Myocyte (in vitro differentiated cells): ENCODE results near the gene STARD8. TPM values are rescaled to one million over a fixed set of nuclear protein-coding genes. Genes with fewer than 3 reads are reported as not detected.
"Not testable (repeated sequence)": the region's sequence is repeated elsewhere in the genome, so short reads cannot be mapped to it uniquely, and the experiment has no call there.

Experiments used
- DNase-seq: peaks from one replicate; pipeline ENCODE4 v3.0.0-alpha.2; 2012; ENCODE audit warnings: low read depth
- total RNA-seq: library from RNA; depleted of rRNA; stranded (reverse); fragments of >200 nt; gene quantifications from 2 replicates; pipeline ENCODE4 v1.2.3, GENCODE V29; 2014

STARD8 gene
- total RNA-seq, 1 donor from 2014 or later, result 3.3 TPM

- not testable (repeated sequence) for DNase-seq
Observed at GRCh38 chrX:68688931-68689330, 41.5 kb downstream of the STARD8 start.

DNA sequence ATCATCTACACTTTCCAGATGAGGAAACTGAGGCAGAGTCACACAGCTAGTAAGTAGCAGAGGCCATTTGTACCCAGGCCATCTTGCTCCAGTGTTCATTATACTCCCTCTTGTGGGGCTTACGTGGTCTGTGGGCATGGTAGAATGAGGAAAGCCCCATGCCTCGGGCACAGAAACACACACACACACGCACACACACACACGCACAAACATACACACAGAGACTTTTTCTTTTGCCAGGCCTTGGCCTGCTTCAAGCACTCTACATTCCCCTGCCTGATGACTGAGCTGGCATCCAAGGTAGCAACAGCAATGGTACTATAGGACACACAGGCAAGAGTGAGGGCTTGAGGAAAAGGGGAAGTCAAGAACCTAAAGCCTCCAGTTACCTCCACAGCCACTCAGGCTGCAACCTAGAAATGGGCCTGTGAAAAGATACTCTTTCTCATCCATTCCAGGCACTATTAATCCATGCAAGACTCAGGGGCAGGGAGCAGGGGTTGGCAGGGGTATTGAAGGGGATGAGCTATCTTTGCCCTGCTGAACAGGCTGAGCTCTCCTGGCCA, 43.6 kb downstream of the STARD8 start:
- DNase-seq, result no peak

DNA sequence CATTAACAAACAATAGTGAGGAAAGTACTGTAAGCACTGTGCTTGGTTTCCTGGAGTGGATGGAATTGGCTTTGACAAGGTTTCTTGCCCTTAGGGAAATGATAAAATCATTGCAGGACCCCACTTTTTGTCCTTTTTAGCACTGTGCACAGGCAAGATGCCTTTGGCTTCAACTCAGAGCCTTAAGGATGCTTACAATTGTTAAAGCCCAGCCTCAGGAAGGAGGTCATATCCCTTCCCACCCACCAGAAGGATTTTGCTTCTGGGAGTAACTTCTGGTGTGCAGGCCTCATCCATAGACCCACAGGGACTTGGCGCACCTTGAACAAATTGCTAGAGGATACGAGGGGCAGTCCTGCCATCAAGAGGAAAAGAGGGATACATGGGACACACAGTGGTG, 44.5 kb downstream of the STARD8 start:
- DNase-seq, result no peak

DNA sequence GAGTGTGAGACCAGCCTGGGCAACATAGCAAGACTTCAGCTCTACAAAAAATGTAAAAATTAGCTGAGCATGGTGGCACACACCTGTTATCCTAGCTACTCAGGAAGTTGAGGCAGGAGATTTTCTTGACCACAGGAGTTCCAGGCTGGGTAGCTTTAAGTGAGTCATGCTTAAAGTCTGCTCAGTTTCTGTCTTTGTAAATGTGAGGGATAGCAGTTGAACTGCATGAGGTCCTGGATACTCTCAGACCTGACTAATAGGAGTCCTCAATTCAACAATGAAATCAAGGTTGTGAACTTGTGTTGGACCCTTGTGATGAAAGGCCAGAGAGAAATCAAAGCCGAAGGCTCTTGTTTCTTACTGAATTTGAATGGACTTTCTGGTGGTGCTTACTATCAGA, 45.2 kb downstream of the STARD8 start:
- DNase-seq, result peak; percentile 28

- peak; percentile 80 for DNase-seq
Observed at GRCh38 chrX:68693481-68694434, 46.3 kb downstream of the STARD8 start.

DNA sequence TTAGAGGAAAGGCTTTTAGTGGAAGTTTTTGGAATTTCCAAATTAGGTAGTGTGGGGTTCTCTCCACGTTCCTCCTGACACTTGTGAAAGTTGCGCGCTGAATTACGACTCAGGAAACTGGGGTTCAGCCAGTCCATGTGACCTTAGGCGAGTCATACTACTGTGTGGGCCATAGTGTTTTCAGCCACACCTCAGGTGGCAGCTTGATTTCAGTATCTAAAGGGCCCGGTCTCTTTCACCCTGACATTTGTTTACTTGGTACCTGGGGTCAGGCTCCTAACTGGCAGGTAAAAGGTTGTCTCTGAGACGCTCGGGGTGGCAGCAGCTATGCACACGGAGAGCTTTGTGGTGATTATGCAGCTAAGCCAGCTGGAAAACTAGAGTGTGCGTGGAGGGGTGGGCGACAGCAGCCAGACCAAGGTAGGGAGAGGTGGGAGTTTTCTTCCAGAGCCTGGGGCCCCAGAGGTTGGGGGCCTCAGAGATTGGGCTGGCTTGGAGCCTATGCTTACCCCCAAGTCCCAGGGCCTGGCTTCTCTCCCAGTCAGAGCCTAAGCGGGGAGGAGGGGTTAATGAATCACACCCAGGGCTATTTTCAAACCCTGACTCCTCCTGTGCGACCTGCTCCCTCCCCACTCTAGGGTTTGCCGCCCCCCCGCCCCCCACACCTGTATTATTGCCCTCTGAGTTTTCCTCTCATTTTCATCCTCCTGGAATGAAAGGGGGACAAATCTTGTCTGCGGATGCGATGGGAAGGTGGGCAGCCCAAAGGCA, 47.2 kb downstream of the STARD8 start:
- no peak for DNase-seq

GRCh38 chrX:68695206-68695845, 47.9 kb downstream of the STARD8 start:
- no peak for DNase-seq

DNA sequence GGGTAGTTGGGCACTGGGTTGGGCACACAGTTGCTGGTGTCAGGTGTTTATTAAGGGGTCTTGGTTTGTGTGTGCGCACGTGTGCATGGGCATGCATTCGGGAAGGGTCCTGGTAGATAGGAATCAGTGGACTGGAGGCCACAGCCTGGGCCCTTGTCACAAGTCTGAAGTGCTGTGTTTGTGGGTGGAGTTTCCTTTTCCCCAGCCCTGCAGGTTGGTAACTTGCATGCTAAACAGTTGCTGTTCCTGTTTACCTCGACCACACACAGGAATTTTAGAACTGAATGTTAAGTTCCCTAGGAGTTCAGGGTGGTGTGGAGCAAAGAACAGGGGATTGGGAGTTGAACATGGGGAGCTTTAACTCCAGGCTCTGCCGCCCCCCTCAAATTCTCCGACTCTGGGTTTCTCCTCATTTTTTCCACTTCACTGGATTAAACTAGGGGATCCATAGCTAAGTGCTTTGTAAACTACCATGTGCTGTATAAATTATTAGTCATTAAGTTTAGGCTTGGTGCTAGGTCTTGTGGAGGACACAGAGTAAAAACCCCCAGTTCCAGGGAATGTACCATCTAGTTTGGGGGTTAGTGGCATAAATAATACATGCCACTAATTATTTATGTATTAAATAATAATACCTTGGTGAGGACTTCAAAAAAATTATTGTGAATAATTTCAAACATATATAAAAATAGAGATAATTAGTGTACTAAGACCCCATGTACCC, 49.0 kb downstream of the STARD8 start:
- DNase-seq, result no peak

DNA sequence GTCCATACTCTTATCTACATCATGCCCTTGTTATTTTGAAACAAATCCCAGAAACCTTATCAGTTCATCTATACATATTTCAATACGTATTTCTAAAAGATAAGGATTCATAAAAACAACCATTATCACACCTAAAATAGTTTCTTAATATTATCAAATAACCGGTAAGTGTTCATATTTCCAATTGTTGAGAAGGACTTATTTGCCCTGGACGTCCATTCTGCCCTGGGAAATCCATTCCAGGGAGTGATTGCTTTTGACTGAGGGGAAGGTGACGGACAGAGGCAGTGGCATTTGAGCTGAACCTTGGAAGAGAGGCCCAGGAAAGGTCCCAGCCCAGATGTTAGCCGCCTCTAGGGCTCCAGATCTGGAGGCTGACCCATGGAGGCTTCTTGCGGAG, 49.6 kb downstream of the STARD8 start:
- DNase-seq, result no peak

GRCh38 chrX:68697465-68698125, 50.1 kb downstream of the STARD8 start:
- no peak for DNase-seq

GRCh38 chrX:68698942-68699341, 51.5 kb downstream of the STARD8 start:
- DNase-seq, result peak; percentile 27

DNA sequence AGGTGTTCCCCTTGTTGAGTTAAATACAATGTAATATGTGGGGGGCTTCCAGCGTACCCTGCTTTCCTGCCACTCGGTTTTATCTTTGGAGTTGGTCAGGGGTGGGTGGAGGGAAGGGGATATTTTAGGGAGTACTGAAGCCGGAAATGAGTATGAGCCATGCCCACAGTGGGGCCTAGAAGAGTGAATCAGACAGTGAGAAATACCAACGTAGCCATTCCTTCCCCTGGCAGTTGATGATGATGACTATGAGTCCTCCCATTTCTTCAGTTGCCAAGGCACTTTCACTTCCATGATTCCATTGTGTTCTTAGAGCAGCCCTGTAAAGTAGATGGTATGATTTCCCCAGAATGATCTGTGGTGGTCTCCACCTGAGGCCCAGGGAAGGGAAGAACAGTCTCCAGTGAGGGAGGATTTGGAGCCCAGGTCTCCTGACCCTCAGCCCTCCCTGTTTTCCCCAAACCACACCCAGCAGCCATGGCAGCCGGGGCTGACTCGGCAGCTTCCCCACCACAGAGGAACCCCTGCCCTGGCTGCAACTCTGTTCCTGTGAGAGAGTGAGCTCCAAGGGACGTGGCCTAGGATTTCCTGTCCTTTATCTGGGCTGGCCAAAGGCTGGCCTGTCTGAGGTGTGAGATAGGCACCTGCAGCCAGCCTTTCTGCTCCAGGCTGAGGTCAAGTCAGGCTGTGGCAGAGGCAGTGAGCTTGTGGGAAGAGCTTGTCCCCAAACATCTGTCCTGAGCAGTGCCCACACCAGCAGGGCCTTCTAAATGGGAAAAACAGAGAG, 52.7 kb downstream of the STARD8 start:
- DNase-seq, result peak; percentile 55

- DNase-seq, result no peak
Observed at GRCh38 chrX:68703369-68703768, 55.9 kb downstream of the STARD8 start.

GRCh38 chrX:68703846-68704245, 56.4 kb downstream of the STARD8 start:
- peak; percentile 13 for DNase-seq

DNA sequence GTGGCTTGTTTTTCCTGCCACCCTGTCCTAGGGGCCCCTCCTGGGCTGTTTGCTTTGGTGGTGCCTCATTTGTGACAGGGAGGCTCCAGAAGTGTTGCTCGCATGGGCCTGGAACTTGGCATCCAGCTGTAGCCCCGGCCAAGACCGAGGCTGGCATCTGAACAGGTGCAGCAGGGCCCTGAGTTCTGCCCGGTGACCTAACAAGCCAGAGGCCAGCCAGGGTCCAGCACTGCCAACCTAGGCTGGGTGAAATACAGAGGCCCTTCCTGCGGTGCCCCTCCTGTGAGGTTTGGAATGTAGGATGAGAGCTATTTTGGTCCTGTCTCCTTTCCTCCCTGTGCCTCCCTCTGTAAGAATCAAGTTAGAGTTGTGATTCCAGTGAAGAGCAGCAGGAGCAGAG, 58.5 kb downstream of the STARD8 start:
- DNase-seq, result peak; percentile 29

DNA sequence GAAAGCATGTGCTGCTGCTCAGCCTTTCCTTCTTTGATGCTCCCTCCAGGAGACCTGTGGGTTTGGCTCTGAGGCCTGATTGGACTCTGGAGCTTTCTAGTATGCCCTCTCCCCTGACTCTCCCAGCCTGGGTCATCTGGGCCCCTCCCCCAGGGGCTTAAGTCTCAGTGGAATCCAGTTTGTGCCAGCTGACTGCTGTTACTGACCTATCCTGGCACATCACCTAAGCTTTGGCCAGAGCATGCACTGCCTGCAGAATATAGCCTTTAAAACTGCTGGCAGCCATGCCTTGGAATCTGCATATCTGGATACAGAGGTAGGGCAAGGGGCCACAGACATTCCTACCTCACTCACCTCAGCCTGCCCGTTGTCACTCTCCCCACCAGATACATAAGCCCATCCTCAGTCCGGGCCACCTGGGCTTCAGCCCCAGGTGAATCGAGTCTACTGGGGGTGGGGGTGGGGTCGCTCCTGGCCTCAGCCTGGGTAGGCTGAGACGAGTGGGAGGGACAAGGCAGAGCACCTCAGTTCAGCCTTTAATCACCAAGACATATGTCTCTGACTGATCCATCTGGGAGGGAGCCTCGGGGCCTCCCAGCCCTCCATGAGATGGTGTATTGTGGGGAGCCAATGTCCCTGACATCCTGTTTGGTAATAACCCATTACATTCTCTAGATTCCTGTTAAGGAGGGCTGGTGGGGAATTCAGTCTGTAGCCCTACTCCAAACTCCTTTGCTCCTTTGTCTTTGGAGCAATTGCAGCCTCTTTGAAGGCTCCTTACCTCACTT, 61.2 kb downstream of the STARD8 start:
- DNase-seq, result no peak

DNA sequence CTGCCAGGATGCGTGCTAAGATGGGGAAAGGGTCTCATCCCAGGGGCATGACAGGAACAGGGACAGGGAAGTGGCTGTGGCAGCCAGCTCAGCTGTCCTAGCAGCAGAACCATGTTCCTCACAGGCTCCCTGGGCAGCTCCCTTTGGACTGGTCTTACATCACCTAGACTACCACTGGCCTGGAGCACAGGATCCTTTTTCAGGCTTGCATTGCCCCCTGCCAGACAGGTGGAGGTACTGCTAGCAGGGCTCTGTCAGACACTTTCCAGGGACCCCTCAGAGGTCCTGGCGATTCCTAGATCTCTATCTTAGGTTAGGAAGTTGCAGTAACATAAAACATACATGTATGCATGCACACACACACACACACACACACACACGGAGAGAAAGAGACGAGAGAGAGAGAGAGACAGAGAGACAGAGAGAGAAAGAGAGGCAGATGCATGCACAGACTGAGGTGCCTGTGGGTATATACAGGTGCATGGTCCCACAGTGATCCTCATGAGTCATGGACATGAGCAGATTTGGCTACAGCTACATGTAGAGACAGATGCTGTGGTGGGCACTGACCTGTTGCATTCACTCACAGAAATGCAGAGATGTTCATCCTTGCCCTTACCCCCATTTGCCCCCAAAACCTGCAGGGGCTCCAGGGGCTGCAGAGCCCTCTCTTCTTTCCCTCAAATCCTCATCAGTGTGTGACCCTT, 63.6 kb downstream of the STARD8 start:
- peak; percentile 35 for DNase-seq

- DNase-seq, result no peak
Observed at GRCh38 chrX:68711845-68712244, 64.4 kb downstream of the STARD8 start.
